Spleen (tissue), 11 donors: ENCODE measurements around the gene VSTM2L. TPM values are rescaled to one million over a fixed set of nuclear protein-coding genes. Genes with fewer than 3 reads are reported as not detected.

Experiments used
- DNase-seq: peaks from one replicate; pipeline ENCODE4 v3.0.0-alpha.2; 2020
- H3K27ac ChIP-seq, 8 donors: fragments of 200-600 bp; sonication (generic) in 7 of 8; 1 replicate in 4 of 8; 2 replicates in 4 of 8; pipeline versions ENCODE4 v1.5.0 to v1.8.0; 2016 to 2021; ENCODE audit warnings: inconsistent platforms in 4 of 8, mild to moderate bottlenecking in 4 of 8, moderate library complexity in 1 of 8
- H3K27me3 ChIP-seq, 7 donors: fragments of 200-600 bp; sonication (generic) in 6 of 7; replicated peaks in 1 of 7; 1 replicate in 4 of 7; 2 replicates in 3 of 7; pipeline versions ENCODE4 v1.5.0 to v1.8.0; 2016 to 2021; ENCODE audit warnings: inconsistent platforms in 3 of 7, mild to moderate bottlenecking in 1 of 7
- H3K36me3 ChIP-seq, 6 donors: fragments of 200-600 bp; sonication (generic) in 5 of 6; 1 replicate in 4 of 6; 2 replicates in 2 of 6; pipeline versions ENCODE4 v1.5.0 to v1.8.0; 2016 to 2021; ENCODE audit warnings: inconsistent platforms in 2 of 6
- H3K4me1 ChIP-seq, 6 donors: fragments of 200-600 bp; sonication (generic) in 5 of 6; 1 replicate in 3 of 6; 2 replicates in 3 of 6; pipeline versions ENCODE4 v1.5.0 to v1.8.0; 2016 to 2021; ENCODE audit warnings: inconsistent platforms in 3 of 6
- H3K4me3 ChIP-seq, 8 donors: fragments of 200-600 bp; sonication (generic) in 7 of 8; 1 replicate in 4 of 8; 2 replicates in 4 of 8; pipeline versions ENCODE4 v1.5.0 to v1.8.0; 2016 to 2021; ENCODE audit warnings: inconsistent platforms in 4 of 8, mild to moderate bottlenecking in 4 of 8, moderate library complexity in 2 of 8
- H3K9me3 ChIP-seq, 8 donors: fragments of 200-600 bp; sonication (generic) in 7 of 8; 1 replicate in 4 of 8; 2 replicates in 4 of 8; pipeline versions ENCODE4 v1.5.0 to v1.8.0; 2016 to 2021; ENCODE audit warnings: inconsistent platforms in 4 of 8
- POLR2A ChIP-seq, 3 donors: fragments of 450-650 bp; IDR thresholded peaks; one replicate each; pipeline ENCODE4 v1.5.1; 2017; ENCODE audit warnings: antibody characterized with exemption in 3 of 3, mild to moderate bottlenecking in 1 of 3
- POLR2AphosphoS5 ChIP-seq, 3 donors: sonication (generic); formaldehyde crosslinking; IDR thresholded peaks; one replicate each; pipeline ENCODE4 v1.5.1; 2017; ENCODE audit warnings: antibody characterized with exemption in 3 of 3
- WGBS, 5 donors: extraction: QIAGEN DNeasy Blood & Tissue Kit in 3 of 5; methylation state at CpG; one replicate each; pipeline versions ENCODE4 v1.1.5 to v1.1.7; 2013 to 2018; 5-methylcytosine and 5-hydroxymethylcytosine counted together
- intact Hi-C: fragments of 100-400 bp; cut with DNase I; formaldehyde crosslinking; loops from one replicate; pipeline ENCODE4 v1.15.0; 2023; ENCODE audit warnings: low total_unique reads
- polyA plus RNA-seq, 3 donors: library from polyadenylated mRNA; stranded (reverse); fragments of 200-250 nt; gene quantifications; one replicate each; pipeline ENCODE4 v1.2.1, GENCODE V29; 2013
- total RNA-seq, 7 donors: library from RNA; depleted of rRNA in 3 of 7; stranded (reverse); fragments of >200 nt in 3 of 7; fragmentation: NEBNext Ultra II Directional in 4 of 7; extraction: Animal tissue kit (Norgen Biotek cat#: 25700) in 4 of 7; gene quantifications; one replicate each; pipeline versions ENCODE4 v1.1.0 to v1.2.1, GENCODE V29; 2016 to 2021
- TF ChIP-seq, protein P1 (sequence below), 11 experiments: fragments of 200-600 bp in 7 of 11; fragments of 450-650 bp in 4 of 11; sonication (generic) in 4 of 11; IDR thresholded peaks in 8 of 11; conservative IDR thresholded peaks in 3 of 11; 1 replicate in 7 of 11; 2 replicates in 4 of 11; pipeline versions ENCODE4 v1.4.0 to v1.8.0; 2016 to 2021; ENCODE audit warnings: antibody characterized with exemption in 11 of 11, inconsistent platforms in 4 of 11, mild to moderate bottlenecking in 1 of 11
- donor health status: healthy with polysubstance abuse.
- donor health status: DM: no; HTN: no; CAD: no; lungs with moderate emphysema.
- donor health status: DM: no; HTN: no; CAD: no.
- donor health status: Bipolar disorder and iron deficiency.
- donor health status: healthy.
- donor health status: DM: no; HTN: no; CAD: no.
- donor health status: DM: yes; HTN: yes; CAD: no.

Gene VSTM2L
- total and polyA plus RNA-seq, 10 donors, result 1.7 to 88.7 (median 24.6) TPM

DNA sequence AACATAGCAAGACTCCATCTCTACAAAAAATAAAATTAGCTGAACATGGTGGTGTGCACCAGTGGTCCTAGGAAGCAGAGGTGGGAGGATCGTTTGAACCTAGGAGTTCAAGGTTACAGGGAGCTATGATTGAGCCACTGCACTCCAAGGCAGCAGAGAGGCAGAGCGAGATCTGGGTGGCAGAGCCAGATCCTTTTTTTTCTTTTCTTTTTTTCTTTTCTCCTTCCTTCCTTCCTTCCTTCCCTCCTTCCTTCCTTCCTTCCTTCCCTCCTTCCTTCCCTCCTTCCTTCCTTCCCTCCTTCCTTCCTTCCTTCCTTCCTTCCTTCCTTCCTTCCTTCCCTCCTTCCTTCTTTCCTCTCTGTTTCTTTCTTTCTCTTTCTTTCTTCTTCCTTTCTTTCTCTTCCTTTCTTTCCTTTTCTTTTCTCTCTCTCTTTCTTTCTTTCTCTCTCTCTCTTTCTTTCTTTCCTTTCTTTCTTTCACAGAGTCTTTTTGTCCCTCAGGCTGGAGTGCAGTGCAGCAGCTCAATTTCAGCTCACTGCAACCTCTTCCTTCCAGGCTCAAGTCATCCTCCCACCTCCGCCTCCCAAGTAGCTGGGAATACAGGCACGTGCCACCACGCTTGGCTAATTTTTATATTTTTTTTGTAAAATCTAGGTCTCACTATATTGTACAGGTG lies 9.2 kb upstream of the VSTM2L start:
- no peak for DNase-seq
- Histone ChIP-seq H3K36me3 (no peaks in the 10 kb centered on the region), H3K27me3 (no peaks in the 10 kb centered on the region), H3K9me3 (no peaks in the 10 kb centered on the region), H3K4me1 (peaks cover 0 to 25% (median 12%) of the 10 kb centered on the region in 6 donors), H3K27ac (no peak overlapping the region), H3K4me3 (no peak overlapping the region)
- WGBS, 5 donors, result 84 to 91% (median 89%) methylated on average over 5 of the region's 5 CpGs
- intact Hi-C loops, result no loop called here
- TF ChIP-seq POLR2A (IDR thresholded peaks at IDR 0.05), result no peak
- TF ChIP-seq POLR2AphosphoS5 (IDR thresholded peaks at IDR 0.05), result no peak
- TF ChIP-seq, protein P1, sequence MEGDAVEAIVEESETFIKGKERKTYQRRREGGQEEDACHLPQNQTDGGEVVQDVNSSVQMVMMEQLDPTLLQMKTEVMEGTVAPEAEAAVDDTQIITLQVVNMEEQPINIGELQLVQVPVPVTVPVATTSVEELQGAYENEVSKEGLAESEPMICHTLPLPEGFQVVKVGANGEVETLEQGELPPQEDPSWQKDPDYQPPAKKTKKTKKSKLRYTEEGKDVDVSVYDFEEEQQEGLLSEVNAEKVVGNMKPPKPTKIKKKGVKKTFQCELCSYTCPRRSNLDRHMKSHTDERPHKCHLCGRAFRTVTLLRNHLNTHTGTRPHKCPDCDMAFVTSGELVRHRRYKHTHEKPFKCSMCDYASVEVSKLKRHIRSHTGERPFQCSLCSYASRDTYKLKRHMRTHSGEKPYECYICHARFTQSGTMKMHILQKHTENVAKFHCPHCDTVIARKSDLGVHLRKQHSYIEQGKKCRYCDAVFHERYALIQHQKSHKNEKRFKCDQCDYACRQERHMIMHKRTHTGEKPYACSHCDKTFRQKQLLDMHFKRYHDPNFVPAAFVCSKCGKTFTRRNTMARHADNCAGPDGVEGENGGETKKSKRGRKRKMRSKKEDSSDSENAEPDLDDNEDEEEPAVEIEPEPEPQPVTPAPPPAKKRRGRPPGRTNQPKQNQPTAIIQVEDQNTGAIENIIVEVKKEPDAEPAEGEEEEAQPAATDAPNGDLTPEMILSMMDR (IDR thresholded peaks at IDR 0.05 in 8 of 11, conservative IDR thresholded peaks at IDR 0.05 in 3 of 11), result no peak

DNA sequence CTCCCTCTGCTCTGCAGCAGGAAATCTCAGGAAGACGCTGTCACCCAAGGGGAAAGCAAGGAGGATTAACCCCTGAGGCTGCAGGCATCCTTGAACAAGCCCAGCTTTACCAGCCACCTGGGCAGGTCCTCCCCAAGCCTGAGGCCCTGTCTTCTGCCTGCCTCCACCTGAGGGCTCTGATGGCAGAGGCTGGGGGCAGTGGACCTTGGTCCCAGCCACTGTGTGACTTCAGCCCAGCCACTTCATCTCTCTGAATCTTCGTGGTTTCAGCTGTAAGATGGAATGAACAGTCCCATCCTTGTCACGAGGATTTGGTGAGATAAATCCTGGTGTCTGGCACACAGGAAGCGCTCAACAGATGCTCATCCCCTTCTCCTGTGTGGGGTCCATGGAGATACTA lies 8.5 kb upstream of the VSTM2L start:
- no peak overlapping the region for H3K4me3 ChIP-seq
- intact Hi-C loops, result no loop called here
- no peaks in the 10 kb centered on the region for H3K36me3 ChIP-seq
- DNase-seq, result no peak
- no peaks in the 10 kb centered on the region for H3K27me3 ChIP-seq
- H3K27ac ChIP-seq, result peak overlapping the region in 1 of 8 donors; percentile 12
- TF ChIP-seq POLR2A (IDR thresholded peaks at IDR 0.05), result no peak
- no peak for TF ChIP-seq POLR2AphosphoS5 (IDR thresholded peaks at IDR 0.05)
- TF ChIP-seq, protein P1 (IDR thresholded peaks at IDR 0.05 in 8 of 11, conservative IDR thresholded peaks at IDR 0.05 in 3 of 11), result no peak
- 73 to 84% (median 81%) methylated on average over 3 to 4 of the region's 4 CpGs for WGBS, 5 donors
- H3K4me1 ChIP-seq, result peaks cover 0 to 25% (median 12%) of the 10 kb centered on the region in 6 donors
- H3K9me3 ChIP-seq, result no peaks in the 10 kb centered on the region

DNA sequence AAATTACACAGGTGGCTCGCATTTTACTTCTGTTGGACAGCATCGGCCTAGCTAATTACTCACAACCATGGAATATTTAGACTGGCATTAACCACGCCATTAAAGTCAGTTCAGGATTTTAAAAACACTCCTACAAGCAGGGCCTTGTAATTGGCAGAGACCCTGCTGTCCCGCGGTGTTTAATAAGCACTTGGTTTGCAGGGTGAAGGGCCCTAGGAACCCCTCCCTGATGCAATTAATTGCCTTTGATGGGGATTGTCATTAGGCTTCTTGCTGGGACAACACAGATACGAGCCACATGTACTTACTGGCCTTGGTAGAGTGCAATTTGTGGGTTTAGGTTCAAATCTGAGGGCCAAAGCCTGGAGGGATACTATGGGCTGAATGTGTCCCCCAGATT lies 7.8 kb upstream of the VSTM2L start:
- intact Hi-C loops, result no loop called here
- Histone ChIP-seq H3K9me3 (no peaks in the 10 kb centered on the region), H3K4me1 (peaks cover 0 to 25% (median 12%) of the 10 kb centered on the region in 6 donors), H3K27ac (peak overlapping the region in 4 of 8 donors; percentile 12 to 59 (median 20)), H3K4me3 (no peak overlapping the region), H3K36me3 (no peaks in the 10 kb centered on the region), H3K27me3 (peaks cover 0 to 7% (median 0%) of the 10 kb centered on the region in 7 donors)
- TF ChIP-seq POLR2AphosphoS5 (IDR thresholded peaks at IDR 0.05), result no peak
- no peak for TF ChIP-seq POLR2A (IDR thresholded peaks at IDR 0.05)
- TF ChIP-seq, protein P1 (IDR thresholded peaks at IDR 0.05 in 8 of 11, conservative IDR thresholded peaks at IDR 0.05 in 3 of 11), result no peak
- no peak for DNase-seq
- WGBS, 5 donors, result 74 to 89% (median 85%) methylated on average over 6 of the region's 6 CpGs

DNA sequence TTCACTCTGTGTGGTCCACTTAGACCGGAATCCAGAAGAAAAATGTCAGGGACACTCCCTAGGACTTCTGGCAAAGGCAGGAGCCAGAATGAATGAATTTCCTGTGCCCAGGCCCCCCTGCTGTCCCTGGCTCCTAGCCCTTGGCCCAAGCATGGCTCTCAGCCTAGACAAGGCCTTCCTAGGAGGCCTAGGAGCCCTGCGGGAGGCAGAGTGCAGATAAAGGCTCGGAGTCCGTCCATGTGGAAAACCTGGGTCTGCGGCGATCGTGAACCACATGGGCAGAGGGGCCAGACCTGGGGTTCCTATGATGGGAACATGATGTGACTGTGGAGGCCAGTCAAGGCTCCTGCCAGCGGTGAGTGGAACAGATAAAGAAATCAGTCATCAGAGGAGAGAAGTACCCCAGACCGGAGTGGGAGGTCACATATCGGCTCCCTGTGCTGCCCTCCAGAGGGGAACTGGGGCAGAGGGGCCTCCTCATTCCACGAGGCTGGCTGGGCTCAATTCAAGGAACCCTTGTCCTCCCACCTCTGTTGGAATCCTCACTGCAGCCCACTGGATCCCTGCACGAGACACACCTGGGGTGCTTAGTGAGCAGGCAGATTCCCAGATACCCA lies 5.9 kb upstream of the VSTM2L start:
- 59 to 73% (median 64%) methylated on average over 12 of the region's 12 CpGs for WGBS, 5 donors
- peak overlapping the region in 4 of 8 donors; percentile 22 to 61 (median 54) for H3K27ac ChIP-seq
- peaks cover 0 to 29% (median 14%) of the 10 kb centered on the region in 6 donors for H3K4me1 ChIP-seq
- H3K27me3 ChIP-seq, result peaks cover 0 to 26% (median 12%) of the 10 kb centered on the region in 7 donors
- no peaks in the 10 kb centered on the region for H3K36me3 ChIP-seq
- no peak for DNase-seq
- H3K4me3 ChIP-seq, result no peak overlapping the region
- intact Hi-C loops, result no loop called here
- no peaks in the 10 kb centered on the region for H3K9me3 ChIP-seq
- TF ChIP-seq POLR2AphosphoS5 (IDR thresholded peaks at IDR 0.05) (peak in 2 of 3 donors; percentile 63 to 65), POLR2A (IDR thresholded peaks at IDR 0.05) (no peak)
- TF ChIP-seq, protein P1 (IDR thresholded peaks at IDR 0.05 in 8 of 11, conservative IDR thresholded peaks at IDR 0.05 in 3 of 11), result peak in 2 of 11 experiments; percentile 13 to 18
